ENCODE data around the gene RUBCN. TPM values are rescaled to one million over a fixed set of nuclear protein-coding genes. Genes with fewer than 3 reads are reported as not detected.
A peak's percentile ranks its signal among the peaks of the same experiment; 100 is the strongest.

The RUBCN gene
- total and polyA plus RNA-seq, 9 of the 15 experiments (the other 6 are each of a cell fraction or from before 2014, with no cell fraction given) = 8.4 to 24.0 (median 11.9) TPM

GRCh38 chr3:197750396-197750831 is 13.7 kb upstream of the RUBCN start (continued):
- TF ChIP-seq BRD4 (IDR thresholded peaks at IDR 0.05) = 0 out of 2 replicates have a peak, but pooled peaks have one; percentile 18
- TF ChIP-seq TAF9B (IDR thresholded peaks at IDR 0.05; ENCODE audit: partially characterized antibody) = no peak
- no peak for TF ChIP-seq ZBTB9 (CRISPR knock-in tag; IDR thresholded peaks at IDR 0.05)
- TF ChIP-seq RBFOX2 (IDR thresholded peaks at IDR 0.05; ENCODE audit: low read depth, low read length) = peak; percentile 42
- TF ChIP-seq, protein P1, sequence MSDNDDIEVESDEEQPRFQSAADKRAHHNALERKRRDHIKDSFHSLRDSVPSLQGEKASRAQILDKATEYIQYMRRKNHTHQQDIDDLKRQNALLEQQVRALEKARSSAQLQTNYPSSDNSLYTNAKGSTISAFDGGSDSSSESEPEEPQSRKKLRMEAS (CRISPR knock-in tag; IDR thresholded peaks at IDR 0.05) = 0 out of 2 replicates have a peak, but pooled peaks have one; percentile 10
- peak in 2 of 3 experiments; percentile 79 to 85 for TF ChIP-seq YY1 (IDR thresholded peaks at IDR 0.05; ENCODE audit: borderline replicate concordance in 1 of 3, control insufficient read depth in 1 of 3, extremely low read depth in 1 of 3, insufficient read depth in 3 of 3, insufficient read length in 1 of 3, insufficient replicate concordance in 2 of 3, low read depth in 1 of 3, low read length in 2 of 3)
- peak; percentile 36 for TF ChIP-seq KDM5B (IDR thresholded peaks at IDR 0.05; ENCODE audit: insufficient replicate concordance, low read depth, low read length)
- peak; percentile 20 for TF ChIP-seq CHD1 (IDR thresholded peaks at IDR 0.05; ENCODE audit: low read length)
- TF ChIP-seq RERE (CRISPR knock-in tag; IDR thresholded peaks at IDR 0.05; ENCODE audit: borderline replicate concordance) = 0 out of 2 replicates have a peak, but pooled peaks have one; percentile 2
- peak; percentile 13; the same call in 1 of the 2 replicates for TF ChIP-seq ATF6 (CRISPR knock-in tag; IDR thresholded peaks at IDR 0.05)
- no peak for TF ChIP-seq POLR3G (IDR thresholded peaks at IDR 0.05; ENCODE audit: extremely low read depth, insufficient read length, insufficient replicate concordance)
- peak; percentile 24 for TF ChIP-seq TAF1 (IDR thresholded peaks at IDR 0.05; ENCODE audit: control insufficient read depth, extremely low read depth, insufficient read depth, low read length, severe bottlenecking)
- 0 out of 2 replicates have a peak, but pooled peaks have one; percentile 12 for TF ChIP-seq TEAD4 (IDR thresholded peaks at IDR 0.05; ENCODE audit: low read length)
- no peak for TF ChIP-seq TEAD4 (CRISPR knock-in tag; IDR thresholded peaks at IDR 0.05; ENCODE audit: borderline replicate concordance)
- TF ChIP-seq, protein P2, sequence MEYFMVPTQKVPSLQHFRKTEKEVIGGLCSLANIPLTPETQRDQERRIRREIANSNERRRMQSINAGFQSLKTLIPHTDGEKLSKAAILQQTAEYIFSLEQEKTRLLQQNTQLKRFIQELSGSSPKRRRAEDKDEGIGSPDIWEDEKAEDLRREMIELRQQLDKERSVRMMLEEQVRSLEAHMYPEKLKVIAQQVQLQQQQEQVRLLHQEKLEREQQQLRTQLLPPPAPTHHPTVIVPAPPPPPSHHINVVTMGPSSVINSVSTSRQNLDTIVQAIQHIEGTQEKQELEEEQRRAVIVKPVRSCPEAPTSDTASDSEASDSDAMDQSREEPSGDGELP (CRISPR knock-in tag; IDR thresholded peaks at IDR 0.05; ENCODE audit: borderline replicate concordance) = no peak
